HG02763 (cell line): ENCODE results near the gene EML5.
"Not testable (repeated sequence)": the region's sequence is repeated elsewhere in the genome, so short reads cannot be mapped to it uniquely, and the experiment has no call there.

Experiments
- ATAC-seq: cut with Tn5 transposase; IDR thresholded peaks from one replicate; pipeline ENCODE4 v1.9.1; 2021; ENCODE audit warnings: mild to moderate bottlenecking, moderate library complexity; ENCODE audit not compliant: unreplicated experiment

EML5 gene

GRCh38 chr14:88804477-88804876 is 11.7 kb upstream of the EML5 start:
- ATAC-seq: no peak

GRCh38 chr14:88804035-88804434 is 11.3 kb upstream of the EML5 start:
- no peak for ATAC-seq

DNA sequence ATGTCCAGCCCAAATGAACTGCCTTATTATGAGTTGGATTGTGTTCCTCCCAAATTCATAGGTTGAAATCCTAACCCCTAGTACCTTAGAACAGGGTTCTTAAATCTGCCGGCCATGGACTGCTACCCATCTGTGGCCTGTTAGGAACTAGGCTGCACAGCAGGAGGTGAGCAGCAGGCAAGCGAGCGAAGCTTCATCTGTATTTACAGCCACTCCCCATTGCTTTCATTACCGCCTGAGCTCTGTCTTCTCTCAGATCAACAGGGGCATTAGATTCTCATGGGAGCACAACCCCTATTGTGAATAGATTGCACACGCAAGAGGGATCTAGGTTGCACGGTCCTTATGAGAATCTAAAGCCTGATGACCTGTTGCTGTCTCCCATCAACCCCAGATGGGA is 9.8 kb upstream of the EML5 start:
- no peak for ATAC-seq

DNA sequence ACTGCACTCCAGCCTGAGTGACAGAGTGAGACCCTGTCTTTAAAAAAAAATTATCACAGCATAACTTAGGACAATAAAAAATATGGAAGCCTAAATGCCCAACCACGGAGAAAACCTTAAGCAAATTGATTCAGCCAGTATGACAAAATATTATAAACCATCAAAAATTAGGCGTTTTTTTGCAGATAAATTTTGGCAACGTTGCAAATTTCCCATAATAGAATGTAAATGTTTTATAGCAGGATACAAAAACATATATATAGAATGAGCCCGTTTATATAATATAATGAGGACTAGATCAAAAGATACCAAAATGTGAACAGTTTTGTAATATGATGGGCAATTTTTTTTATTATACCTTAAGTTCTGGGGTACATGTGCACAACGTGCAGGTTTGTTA is 6.8 kb upstream of the EML5 start:
- no peak for ATAC-seq

DNA sequence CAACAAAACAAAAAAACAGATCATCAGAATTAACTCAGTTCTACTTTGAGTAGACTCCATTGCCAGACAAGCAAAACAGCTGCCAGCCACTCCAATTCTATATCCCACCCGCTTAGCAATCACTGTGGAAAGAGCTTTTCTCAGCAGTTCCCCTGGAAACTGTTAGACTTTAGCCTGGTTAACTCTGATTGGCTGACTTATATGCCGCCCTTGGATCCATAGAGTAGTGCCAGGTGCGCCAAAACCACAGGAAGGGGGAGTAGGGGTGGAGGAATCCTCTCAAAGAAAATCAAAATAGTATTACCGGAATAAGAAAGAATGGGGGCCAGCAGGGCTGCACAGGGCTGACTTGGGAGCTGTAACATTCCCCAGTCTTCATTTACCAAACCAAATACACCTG is 5.4 kb upstream of the EML5 start:
- no peak for ATAC-seq

DNA sequence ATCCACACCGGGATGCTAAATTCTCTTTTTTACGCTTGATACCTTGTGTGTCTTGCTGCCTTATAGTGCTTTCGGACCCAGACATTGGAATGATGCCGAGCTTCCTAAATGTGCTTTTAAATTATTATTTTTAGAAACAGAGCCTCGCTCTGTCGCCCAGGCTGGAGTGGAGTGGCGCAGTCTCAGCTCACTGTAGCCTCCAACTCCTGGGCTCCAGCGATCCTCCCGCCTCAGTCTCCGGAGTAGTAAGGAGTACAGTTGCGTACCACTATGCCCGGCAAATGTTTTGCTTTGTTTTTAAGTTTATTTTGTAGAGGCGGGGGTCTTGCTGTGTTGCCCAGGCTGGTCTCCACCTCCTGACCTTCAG is 489 bp upstream of the EML5 start:
- ATAC-seq: no peak

- no peak for ATAC-seq
Observed at GRCh38 chr14:88791629-88792472, 902 bp downstream of the EML5 start.

GRCh38 chr14:88791252-88791621 is 1.5 kb downstream of the EML5 start:
- no peak for ATAC-seq

GRCh38 chr14:88790501-88791251 is 2.1 kb downstream of the EML5 start:
- ATAC-seq: no peak

DNA sequence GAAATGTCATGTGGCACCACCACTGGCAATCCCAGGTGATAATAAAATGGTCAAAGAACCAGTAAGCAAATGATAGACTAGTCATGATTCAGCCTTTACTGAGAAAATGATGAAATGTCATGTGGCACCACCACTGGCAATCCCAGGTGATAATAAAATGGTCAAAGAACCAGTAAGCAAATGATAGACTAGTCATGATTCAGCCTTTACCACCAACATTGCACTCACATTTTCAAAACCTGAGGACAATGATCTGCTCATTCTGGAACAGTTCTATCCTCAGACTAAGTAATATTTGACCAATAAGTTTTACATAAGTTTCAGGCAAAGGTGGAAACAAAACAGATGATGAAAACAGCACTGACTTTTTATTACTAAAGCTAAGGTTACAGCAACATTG is 3.2 kb downstream of the EML5 start:
- not testable (repeated sequence) for ATAC-seq

DNA sequence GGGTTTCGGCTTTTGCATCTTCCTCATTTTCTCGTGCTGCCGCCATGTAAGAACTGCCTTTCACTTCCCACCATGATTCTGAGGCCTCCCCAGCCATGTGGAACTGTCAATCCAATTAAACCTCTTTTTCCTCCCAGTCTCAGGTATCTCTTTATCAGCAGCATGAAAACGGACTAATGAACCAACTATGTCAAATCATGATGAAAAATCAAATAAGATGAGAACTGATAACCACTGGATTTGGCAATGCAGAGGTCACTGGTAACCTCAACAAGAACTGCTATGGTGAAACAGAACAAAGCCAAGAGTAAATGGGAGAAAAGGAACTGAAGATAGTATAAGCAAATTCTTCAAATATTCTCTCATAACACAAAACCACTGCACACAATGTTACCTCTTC is 6.0 kb downstream of the EML5 start:
- ATAC-seq: no peak

DNA sequence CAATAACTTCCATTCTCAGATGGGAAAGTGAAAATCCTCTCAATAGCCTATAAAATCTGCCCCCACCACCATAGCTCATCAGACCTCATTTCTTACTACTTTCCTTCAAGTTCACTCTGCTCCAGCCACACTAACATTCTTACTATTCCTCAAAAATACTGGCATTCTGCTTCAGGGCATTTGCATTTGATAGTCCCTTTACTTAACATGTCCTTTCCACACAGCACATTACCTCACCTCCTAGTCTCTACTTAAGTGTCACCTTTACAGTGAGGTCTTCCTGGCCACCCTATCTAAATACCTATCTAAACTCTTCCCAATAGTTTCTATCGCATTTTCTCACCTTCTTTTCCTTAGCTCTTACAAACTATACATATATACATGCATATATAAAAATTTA is 6.8 kb downstream of the EML5 start:
- ATAC-seq: no peak

DNA sequence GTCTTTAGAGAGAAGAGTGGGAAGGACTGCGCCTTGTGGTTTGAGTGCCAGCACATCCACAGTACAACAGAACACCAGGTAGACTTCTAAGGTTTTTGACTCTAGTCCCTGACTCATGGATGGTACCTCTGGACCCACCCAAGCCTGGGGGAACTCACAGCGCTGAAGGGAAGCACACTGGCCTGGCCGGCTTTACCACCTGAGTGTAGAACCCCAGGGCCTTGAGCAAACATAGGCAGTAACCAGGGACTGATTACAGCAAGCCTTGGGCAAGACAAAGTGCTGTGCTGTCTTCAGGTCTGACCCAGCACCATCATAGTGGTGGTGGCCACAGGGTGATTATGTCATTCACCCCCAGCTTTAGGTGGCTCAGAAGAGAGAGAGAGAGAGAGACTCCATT is 17.2 kb downstream of the EML5 start:
- ATAC-seq: no peak

GRCh38 chr14:88770736-88771135 is 22.0 kb downstream of the EML5 start:
- ATAC-seq: no peak

DNA sequence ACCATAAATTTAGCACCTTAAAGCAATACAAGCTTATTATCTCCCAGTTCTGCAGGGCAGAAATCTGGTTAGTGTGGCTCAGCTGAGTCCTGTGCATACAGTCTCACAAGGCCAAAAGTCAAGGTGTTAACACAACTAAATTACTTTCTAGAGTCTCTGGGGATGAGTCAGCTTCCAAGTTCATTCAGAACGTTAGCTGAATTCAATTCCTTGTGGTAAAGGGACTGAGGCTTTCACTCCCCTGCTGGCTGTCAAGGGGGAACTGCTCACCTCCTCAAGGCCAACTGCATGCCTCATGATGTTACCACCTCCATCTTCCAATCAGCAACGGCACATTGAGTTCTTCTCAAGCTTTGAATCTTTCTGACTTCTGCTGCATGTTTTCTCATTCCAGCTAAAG is 27.6 kb downstream of the EML5 start:
- ATAC-seq: no peak

- no peak for ATAC-seq
Observed at GRCh38 chr14:88753873-88754272, 38.9 kb downstream of the EML5 start.

DNA sequence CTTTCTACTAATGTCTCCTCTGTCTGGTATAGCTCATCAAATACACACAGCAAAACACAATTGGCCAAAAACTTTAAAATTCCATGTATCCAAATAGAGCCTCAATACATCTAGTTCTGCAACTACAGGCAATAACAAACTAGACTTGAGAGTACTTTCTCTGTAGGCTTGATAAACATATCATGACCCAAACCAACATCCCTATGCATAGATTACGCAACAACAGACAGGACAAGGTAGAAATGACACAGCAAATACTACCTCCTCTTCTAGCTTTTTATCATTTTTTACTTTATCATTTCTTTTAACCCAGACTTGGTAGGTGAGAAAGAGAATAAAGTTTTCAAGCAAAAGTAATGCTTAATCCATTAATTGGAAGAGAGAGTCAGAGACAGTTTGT is 41.8 kb downstream of the EML5 start:
- no peak for ATAC-seq

GRCh38 chr14:88750413-88750812 is 42.3 kb downstream of the EML5 start:
- ATAC-seq: no peak

DNA sequence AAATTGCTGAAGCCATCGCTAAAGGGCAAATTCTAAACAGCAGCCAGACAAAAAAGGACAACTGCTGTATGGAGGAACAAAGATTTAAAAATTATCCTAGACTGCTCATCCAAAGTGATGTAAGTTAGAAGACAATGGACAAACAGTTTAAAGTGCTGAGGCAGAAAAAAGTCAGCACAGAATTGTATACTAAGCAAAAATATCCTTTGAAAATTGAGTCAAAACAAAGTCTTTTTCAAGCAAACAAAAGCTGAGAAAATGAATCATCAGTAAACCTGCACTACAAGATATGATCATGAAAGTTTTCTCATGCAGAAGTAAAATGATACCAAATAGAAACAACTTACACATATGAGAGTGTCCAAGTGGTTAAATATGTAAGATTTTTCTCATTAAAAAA is 43.6 kb downstream of the EML5 start:
- no peak for ATAC-seq

GRCh38 chr14:88748288-88748687 is 44.5 kb downstream of the EML5 start:
- no peak for ATAC-seq

GRCh38 chr14:88746052-88746451 is 46.7 kb downstream of the EML5 start:
- ATAC-seq: no peak

DNA sequence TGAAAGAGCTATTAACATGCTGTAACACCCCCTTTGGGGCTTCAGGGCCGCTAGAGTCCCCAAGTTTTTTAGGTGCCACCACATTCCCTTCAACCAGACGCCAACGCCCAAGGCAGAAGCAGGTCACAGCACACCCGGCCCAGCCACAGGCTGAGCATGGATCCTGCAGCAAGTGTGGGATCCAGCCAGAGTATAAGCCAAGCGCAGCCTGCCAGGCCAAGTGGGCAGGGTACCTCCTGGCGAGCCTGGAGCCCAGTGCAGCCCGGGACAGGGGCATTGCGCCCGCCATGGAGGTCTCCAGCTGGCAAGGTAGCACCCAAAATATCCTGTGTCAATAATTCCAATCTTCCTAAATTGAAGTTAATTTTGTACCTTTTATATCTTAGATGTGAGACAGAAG is 55.5 kb downstream of the EML5 start:
- no peak for ATAC-seq

- ATAC-seq: no peak
Observed at GRCh38 chr14:88733121-88733520, 59.6 kb downstream of the EML5 start.
